OCI-LY3 (cell line): Measurements from ENCODE around the gene RAB11FIP4.

ENCODE experiments used
- H2AFZ ChIP-seq: fragments of 200-600, 300-600 bp; shearing (Covaris generic); 2 replicates; pipeline ENCODE4 v1.6.0; 2014; ENCODE audit warnings: antibody characterized with exemption, low read depth, low read length
- H3K27ac ChIP-seq: fragments of 200-600, 300-600 bp; sonication (generic); 2 replicates; pipeline ENCODE4 v1.5.1; 2014; ENCODE audit warnings: mild to moderate bottlenecking, low read length, moderate library complexity, mixed read lengths
- H3K27me3 ChIP-seq: fragments of 200-600, 300-600 bp; sonication (generic); 2 replicates; pipeline ENCODE4 v1.6.1; 2014; ENCODE audit warnings: low read depth, low read length, mixed read lengths
- H3K36me3 ChIP-seq: fragments of 200-600, 300-600 bp; sonication (generic); replicated peaks from 2 replicates; pipeline ENCODE3; 2014; ENCODE audit warnings: low read depth, low read length, mixed read lengths
- H3K4me1 ChIP-seq: fragments of 300-600, 200-600 bp; sonication (generic); 2 replicates; pipeline ENCODE4 v1.6.1; 2014; ENCODE audit warnings: low read length, mixed read lengths
- H3K4me2 ChIP-seq: fragments of 200-600, 300-600 bp; sonication (generic); 2 replicates; pipeline ENCODE4 v1.6.1; 2014; ENCODE audit warnings: low read length, mixed read lengths
- H3K4me3 ChIP-seq: fragments of 300-600, 200-600 bp; sonication (generic); 2 replicates; pipeline ENCODE4 v1.5.1; 2014; ENCODE audit warnings: antibody characterized with exemption, mild to moderate bottlenecking, low read length, moderate library complexity
- H3K79me2 ChIP-seq: fragments of 300-600, 200-600 bp; shearing (Covaris generic); 2 replicates; pipeline ENCODE4 v1.6.1; 2014; ENCODE audit warnings: mild to moderate bottlenecking, low read length, mixed read lengths
- H3K9ac ChIP-seq: fragments of 300-600, 200-600 bp; shearing (Covaris generic); 2 replicates; pipeline ENCODE4 v1.6.0; 2014; ENCODE audit warnings: mild to moderate bottlenecking, low read length, moderate library complexity
- H3K9me3 ChIP-seq: fragments of 200-600, 300-600 bp; shearing (Covaris generic); 2 replicates; pipeline ENCODE4 v1.6.1; 2014; ENCODE audit warnings: low read length, mixed read lengths; ENCODE audit not compliant: insufficient read depth
- H4K20me1 ChIP-seq: fragments of 200-600, 300-600 bp; sonication (generic); 2 replicates; pipeline ENCODE4 v1.6.1; 2016; ENCODE audit warnings: low read length, mixed read lengths; ENCODE audit not compliant: insufficient read depth
- EZH2phosphoT487 ChIP-seq: fragments of 200-600 bp; shearing (Covaris generic); IDR thresholded peaks from 2 replicates; pipeline ENCODE4 v1.6.1; 2018; ENCODE audit warnings: antibody characterized with exemption, mixed run types, low read depth
- TF ChIP-seq, protein P1 (sequence below): fragments of 200-600, 300-600 bp; sonication (generic); IDR thresholded peaks from 2 replicates; pipeline ENCODE4 v1.5.1; 2014; ENCODE audit warnings: antibody characterized with exemption, low read length, low read depth

RAB11FIP4 gene

DNA sequence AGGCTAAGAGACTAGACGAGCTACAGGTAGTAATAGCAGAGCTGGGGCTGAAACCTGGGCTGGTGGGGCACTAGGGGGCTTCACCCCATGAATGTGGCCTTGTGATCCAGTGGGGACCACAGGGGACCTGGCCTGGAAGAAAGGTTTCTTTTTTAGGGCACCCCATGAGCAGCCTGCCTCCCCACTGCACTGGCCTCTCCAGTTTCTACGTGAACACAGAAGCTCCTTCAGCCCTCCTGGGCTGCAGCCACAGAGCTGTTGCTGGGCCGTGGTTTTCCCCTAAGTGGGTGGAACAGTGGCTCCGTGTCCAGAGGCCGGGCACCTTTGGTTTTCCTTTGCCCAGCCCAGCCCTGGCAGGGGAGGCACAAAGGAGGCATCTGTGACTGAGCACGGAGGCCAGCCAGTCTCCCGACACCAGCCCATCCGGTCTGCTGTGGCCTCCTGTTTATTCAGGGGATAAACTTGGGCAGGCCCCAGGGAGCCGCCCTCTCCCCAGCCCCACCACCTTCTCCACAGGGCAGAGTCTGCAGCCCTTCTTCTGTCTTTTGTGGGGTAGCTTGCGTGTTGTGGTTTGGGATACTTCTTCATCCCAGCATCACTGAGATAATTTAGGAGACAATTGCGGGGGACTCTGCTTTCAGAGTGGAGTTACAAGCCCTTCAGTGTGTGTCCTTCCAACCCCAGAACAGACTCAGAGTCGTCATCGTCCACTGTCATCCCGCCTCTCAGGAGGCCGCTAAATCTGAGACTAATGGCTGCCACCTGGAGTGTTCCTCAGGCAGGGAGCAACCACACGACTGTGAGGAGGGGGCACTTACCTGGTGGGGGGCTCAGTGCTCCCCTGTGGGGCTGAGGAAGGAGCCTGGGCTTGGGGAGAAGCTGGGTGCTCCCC, 85.3 kb downstream of the RAB11FIP4 start:
- Histone ChIP-seq H3K4me2 (no peak overlapping the region), H3K4me1 (no peaks in the 10 kb centered on the region), H3K27me3 (peaks cover 18% of the 10 kb centered on the region), H3K9me3 (no peaks in the 10 kb centered on the region), H3K9ac (no peak overlapping the region), H3K36me3 (no peaks in the 10 kb centered on the region), H2AFZ (no peak overlapping the region), H3K27ac (no peak overlapping the region), H3K79me2 (no peaks in the 10 kb centered on the region), H4K20me1 (no peaks in the 10 kb centered on the region), H3K4me3 (no peak overlapping the region)
- TF ChIP-seq, protein P1, sequence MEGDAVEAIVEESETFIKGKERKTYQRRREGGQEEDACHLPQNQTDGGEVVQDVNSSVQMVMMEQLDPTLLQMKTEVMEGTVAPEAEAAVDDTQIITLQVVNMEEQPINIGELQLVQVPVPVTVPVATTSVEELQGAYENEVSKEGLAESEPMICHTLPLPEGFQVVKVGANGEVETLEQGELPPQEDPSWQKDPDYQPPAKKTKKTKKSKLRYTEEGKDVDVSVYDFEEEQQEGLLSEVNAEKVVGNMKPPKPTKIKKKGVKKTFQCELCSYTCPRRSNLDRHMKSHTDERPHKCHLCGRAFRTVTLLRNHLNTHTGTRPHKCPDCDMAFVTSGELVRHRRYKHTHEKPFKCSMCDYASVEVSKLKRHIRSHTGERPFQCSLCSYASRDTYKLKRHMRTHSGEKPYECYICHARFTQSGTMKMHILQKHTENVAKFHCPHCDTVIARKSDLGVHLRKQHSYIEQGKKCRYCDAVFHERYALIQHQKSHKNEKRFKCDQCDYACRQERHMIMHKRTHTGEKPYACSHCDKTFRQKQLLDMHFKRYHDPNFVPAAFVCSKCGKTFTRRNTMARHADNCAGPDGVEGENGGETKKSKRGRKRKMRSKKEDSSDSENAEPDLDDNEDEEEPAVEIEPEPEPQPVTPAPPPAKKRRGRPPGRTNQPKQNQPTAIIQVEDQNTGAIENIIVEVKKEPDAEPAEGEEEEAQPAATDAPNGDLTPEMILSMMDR = no peak
- no peak for TF ChIP-seq EZH2phosphoT487

DNA sequence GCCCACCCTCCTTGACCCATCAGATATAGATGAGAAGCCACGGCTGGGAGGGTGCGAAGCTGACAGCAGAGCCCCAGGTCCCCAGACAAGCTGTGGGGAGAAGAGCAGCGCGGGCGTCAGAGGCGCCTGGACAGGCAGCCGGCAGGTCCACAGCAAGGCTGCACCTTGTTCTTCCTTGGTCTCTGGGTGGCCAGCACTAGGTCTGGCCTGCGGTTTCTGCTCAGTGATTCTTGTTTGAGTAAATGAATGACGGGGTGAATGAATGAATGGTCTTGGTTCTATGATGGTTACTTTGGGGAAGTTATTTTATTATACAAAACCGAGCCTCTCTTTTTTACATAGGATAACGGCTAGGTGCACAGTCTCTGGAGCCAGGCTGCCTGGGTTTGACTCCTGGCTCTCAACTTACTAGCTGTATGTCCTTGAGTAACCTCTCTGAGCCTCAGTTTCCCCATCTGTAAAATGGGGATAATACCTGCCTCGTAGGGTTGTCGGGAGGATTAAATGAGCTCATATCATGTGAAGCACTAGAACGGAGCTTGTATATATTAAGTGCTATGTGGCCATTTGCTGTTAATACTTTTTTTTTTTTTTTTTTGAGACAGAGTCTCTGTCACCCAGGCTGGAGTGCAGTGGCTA, 86.1 kb downstream of the RAB11FIP4 start:
- no peaks in the 10 kb centered on the region for H3K36me3 ChIP-seq
- no peaks in the 10 kb centered on the region for H3K9me3 ChIP-seq
- TF ChIP-seq, protein P1 = no peak
- TF ChIP-seq EZH2phosphoT487 = no peak
- H3K4me1 ChIP-seq = no peaks in the 10 kb centered on the region
- H3K27me3 ChIP-seq = peaks cover 20% of the 10 kb centered on the region
- no peak overlapping the region for H2AFZ ChIP-seq
- no peaks in the 10 kb centered on the region for H3K79me2 ChIP-seq
- no peak overlapping the region for H3K27ac ChIP-seq
- H3K4me3 ChIP-seq = no peak overlapping the region
- no peaks in the 10 kb centered on the region for H4K20me1 ChIP-seq
- H3K4me2 ChIP-seq = no peak overlapping the region
- H3K9ac ChIP-seq = no peak overlapping the region

DNA sequence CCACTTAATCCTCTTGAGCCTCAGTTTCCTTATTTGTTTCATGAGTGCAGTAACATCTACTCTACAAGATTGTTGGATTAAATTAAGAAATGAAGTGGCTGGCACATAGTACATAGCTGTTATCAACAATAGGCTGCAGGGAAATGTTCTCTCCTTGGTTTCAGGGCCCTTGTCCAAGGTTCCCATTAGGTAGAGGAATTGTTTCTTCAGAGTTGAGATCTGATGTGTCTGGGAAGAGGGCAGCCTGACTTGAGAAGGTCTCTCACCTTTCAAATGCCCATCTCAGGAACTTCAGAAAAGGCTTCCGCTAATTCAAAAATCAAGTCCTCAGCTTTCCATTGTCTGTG, 87.6 kb downstream of the RAB11FIP4 start:
- TF ChIP-seq EZH2phosphoT487 = no peak
- TF ChIP-seq, protein P1 = no peak

DNA sequence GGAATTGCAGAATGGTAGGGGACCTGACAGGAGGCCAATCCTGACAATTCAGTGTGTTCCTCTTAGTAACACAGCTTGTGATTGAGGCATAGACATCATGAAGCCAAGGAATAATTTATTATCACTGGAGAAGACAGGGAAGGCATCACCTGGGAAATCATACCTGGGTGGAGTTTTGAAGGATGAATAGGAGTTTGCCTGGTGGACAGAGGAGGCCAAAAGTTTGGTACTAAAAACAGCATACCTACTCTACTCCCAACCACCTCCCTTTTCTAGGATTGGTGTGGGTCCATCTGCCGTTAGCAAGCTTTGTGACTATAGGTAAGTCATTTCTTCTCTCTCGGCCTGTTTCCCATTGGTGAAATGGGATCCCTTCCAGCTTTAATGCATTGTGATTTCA, 88.0 kb downstream of the RAB11FIP4 start:
- H3K4me2 ChIP-seq = no peak overlapping the region
- no peak overlapping the region for H2AFZ ChIP-seq
- no peak overlapping the region for H3K4me3 ChIP-seq
- H3K79me2 ChIP-seq = no peaks in the 10 kb centered on the region
- no peak overlapping the region for H3K27ac ChIP-seq
- H3K4me1 ChIP-seq = no peaks in the 10 kb centered on the region
- no peak for TF ChIP-seq EZH2phosphoT487
- TF ChIP-seq, protein P1 = no peak
- no peak overlapping the region for H3K9ac ChIP-seq
- H3K27me3 ChIP-seq = peaks cover 10% of the 10 kb centered on the region; the same call in 1 of the 2 replicates
- no peaks in the 10 kb centered on the region for H3K36me3 ChIP-seq
- no peaks in the 10 kb centered on the region for H3K9me3 ChIP-seq
- no peaks in the 10 kb centered on the region for H4K20me1 ChIP-seq

More for the DNA sequence above, 87.6 kb downstream of the RAB11FIP4 start:
- Histone ChIP-seq H3K4me2 (no peak overlapping the region), H3K36me3 (no peaks in the 10 kb centered on the region), H3K27me3 (peaks cover 12% of the 10 kb centered on the region), H3K4me3 (no peak overlapping the region), H3K9ac (no peak overlapping the region), H3K79me2 (no peaks in the 10 kb centered on the region), H3K9me3 (no peaks in the 10 kb centered on the region), H2AFZ (no peak overlapping the region), H3K27ac (no peak overlapping the region), H4K20me1 (no peaks in the 10 kb centered on the region), H3K4me1 (no peaks in the 10 kb centered on the region)
